Transverse colon (tissue), 4 donors: ENCODE data around the gene CHRM5. TPM values are rescaled to one million over a fixed set of nuclear protein-coding genes. Genes with fewer than 3 reads are reported as not detected.

Source experiments
- DNase-seq: peaks from one replicate; pipeline ENCODE4 v3.0.0-alpha.2; 2019
- H3K27ac ChIP-seq, 4 donors: fragments of 200-600 bp; sonication (generic); 2 replicates each; pipeline ENCODE4 v1.5.1; 2016 to 2018; ENCODE audit warnings: inconsistent platforms in 4 of 4
- H3K27me3 ChIP-seq: fragments of 200-600 bp; sonication (generic); 2 replicates; pipeline ENCODE4 v1.5.1; 2017; ENCODE audit warnings: inconsistent platforms
- H3K36me3 ChIP-seq, 4 donors: fragments of 200-600 bp; sonication (generic); 2 replicates each; pipeline ENCODE4 v1.5.1; 2017 to 2019; ENCODE audit warnings: inconsistent platforms in 4 of 4
- H3K4me1 ChIP-seq, 4 donors: fragments of 200-600 bp; sonication (generic); 2 replicates each; pipeline ENCODE4 v1.5.1; 2017 to 2020; ENCODE audit warnings: inconsistent platforms in 4 of 4
- H3K4me3 ChIP-seq, 4 donors: fragments of 200-600 bp; sonication (generic); 1 replicate in 1 of 4; 2 replicates in 3 of 4; pipeline versions ENCODE4 v1.5.1 to v1.6.1; 2017 to 2019; ENCODE audit warnings: inconsistent platforms in 4 of 4
- H3K9me3 ChIP-seq, 2 donors: fragments of 200-600 bp; sonication (generic); 2 replicates each; pipeline ENCODE4 v1.5.1; 2017 to 2019; ENCODE audit warnings: inconsistent platforms in 2 of 2
- EP300 ChIP-seq: sonication (generic); formaldehyde crosslinking; IDR thresholded peaks from one replicate; pipeline ENCODE4 v1.6.1; 2017; ENCODE audit warnings: antibody characterized with exemption, low read depth
- POLR2A ChIP-seq: fragments of 450-650 bp; IDR thresholded peaks from one replicate; pipeline ENCODE4 v1.6.1; 2016; ENCODE audit warnings: antibody characterized with exemption, mild to moderate bottlenecking, moderate library complexity
- POLR2AphosphoS5 ChIP-seq, 3 donors: sonication (generic); formaldehyde crosslinking; IDR thresholded peaks; one replicate each; pipeline ENCODE4 v1.6.1; 2016; ENCODE audit warnings: antibody characterized with exemption in 3 of 3
- WGBS, 2 donors: methylation state at CpG; one replicate each; pipeline ENCODE4 v1.1.5; 2018; ENCODE audit warnings: low coverage in 1 of 2; 5-methylcytosine and 5-hydroxymethylcytosine counted together
- in situ Hi-C, 4 donors: fragments of 200-750 bp; cut with MboI; loops; one replicate each; pipeline versions ENCODE4 v1.15.0 to v1.15.1; 2017; ENCODE audit warnings: low sequenced_read_pairs in 3 of 4, low pct_ligation_motif_present in 1 of 4, low pct_unique_long_range_greater_than_20kb in 1 of 4
- intact Hi-C: fragments of 100-400 bp; cut with DNase I; formaldehyde crosslinking; loops from one replicate; pipeline ENCODE4 v1.15.1; 2023; ENCODE audit warnings: low total_unique reads
- total RNA-seq, 4 donors: library from RNA; depleted of rRNA; stranded (reverse); fragments of >200 nt; gene quantifications; one replicate each; pipeline ENCODE4 v1.1.0, GENCODE V29; 2016
- TF ChIP-seq, protein P1 (sequence below), 5 experiments: fragments of 200-600 bp in 3 of 5; fragments of 450-650 bp in 2 of 5; sonication (generic) in 3 of 5; IDR thresholded peaks; 1 replicate in 2 of 5; 2 replicates in 3 of 5; pipeline ENCODE4 v1.5.1; 2016 to 2017; ENCODE audit warnings: antibody characterized with exemption in 5 of 5, inconsistent platforms in 3 of 5, mild to moderate bottlenecking in 2 of 5, moderate library complexity in 1 of 5

Gene CHRM5
- total RNA-seq, 4 donors from 2014 or later: not detected

GRCh38 chr15:34025252-34025651 is 57.0 kb downstream of the CHRM5 start:
- WGBS, 2 donors: 83 to 86% methylated on average over 3 of the region's 3 CpGs
- Histone ChIP-seq H3K36me3 (no peaks in the 10 kb centered on the region), H3K9me3 (no peaks in the 10 kb centered on the region), H3K27me3 (no peaks in the 10 kb centered on the region), H3K4me1 (no peaks in the 10 kb centered on the region), H3K4me3 (no peak overlapping the region), H3K27ac (no peak overlapping the region)
- no peak for DNase-seq
- in situ Hi-C loops (no loop called here), intact Hi-C loops (no loop called here)
- TF ChIP-seq, protein P1, sequence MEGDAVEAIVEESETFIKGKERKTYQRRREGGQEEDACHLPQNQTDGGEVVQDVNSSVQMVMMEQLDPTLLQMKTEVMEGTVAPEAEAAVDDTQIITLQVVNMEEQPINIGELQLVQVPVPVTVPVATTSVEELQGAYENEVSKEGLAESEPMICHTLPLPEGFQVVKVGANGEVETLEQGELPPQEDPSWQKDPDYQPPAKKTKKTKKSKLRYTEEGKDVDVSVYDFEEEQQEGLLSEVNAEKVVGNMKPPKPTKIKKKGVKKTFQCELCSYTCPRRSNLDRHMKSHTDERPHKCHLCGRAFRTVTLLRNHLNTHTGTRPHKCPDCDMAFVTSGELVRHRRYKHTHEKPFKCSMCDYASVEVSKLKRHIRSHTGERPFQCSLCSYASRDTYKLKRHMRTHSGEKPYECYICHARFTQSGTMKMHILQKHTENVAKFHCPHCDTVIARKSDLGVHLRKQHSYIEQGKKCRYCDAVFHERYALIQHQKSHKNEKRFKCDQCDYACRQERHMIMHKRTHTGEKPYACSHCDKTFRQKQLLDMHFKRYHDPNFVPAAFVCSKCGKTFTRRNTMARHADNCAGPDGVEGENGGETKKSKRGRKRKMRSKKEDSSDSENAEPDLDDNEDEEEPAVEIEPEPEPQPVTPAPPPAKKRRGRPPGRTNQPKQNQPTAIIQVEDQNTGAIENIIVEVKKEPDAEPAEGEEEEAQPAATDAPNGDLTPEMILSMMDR (IDR thresholded peaks at IDR 0.05): no peak
- TF ChIP-seq POLR2A (no peak), POLR2AphosphoS5 (IDR thresholded peaks at IDR 0.05) (no peak), EP300 (no peak)

DNA sequence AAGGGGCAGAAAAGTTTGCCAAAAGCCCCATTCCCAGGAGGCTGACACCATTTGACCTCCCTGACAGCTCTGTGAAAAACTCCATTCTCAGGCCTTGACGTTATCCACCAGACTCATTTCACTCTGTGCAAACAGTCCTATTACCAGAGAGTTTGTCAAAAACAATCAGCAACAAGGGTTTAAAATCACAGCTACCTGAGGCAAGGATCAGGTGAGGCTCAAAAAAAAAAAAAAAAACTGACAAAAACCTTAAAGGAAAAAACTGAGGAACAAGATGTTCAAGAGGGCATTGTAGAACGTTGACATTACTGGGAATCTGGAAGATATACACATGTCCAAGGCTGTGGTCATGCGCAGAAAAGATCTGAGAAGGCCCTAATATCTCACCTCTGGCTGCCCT is 59.3 kb downstream of the CHRM5 start:
- intact Hi-C loops (no loop called here), in situ Hi-C loops (no loop called here)
- WGBS, 2 donors: 49 to 78% methylated on average over 1 to 3 of the region's 3 CpGs
- DNase-seq: no peak
- no peaks in the 10 kb centered on the region for H3K27me3 ChIP-seq
- H3K9me3 ChIP-seq: no peaks in the 10 kb centered on the region
- TF ChIP-seq POLR2AphosphoS5 (IDR thresholded peaks at IDR 0.05): no peak
- no peak for TF ChIP-seq EP300
- TF ChIP-seq, protein P1 (IDR thresholded peaks at IDR 0.05): no peak
- TF ChIP-seq POLR2A: no peak
- H3K36me3 ChIP-seq: no peaks in the 10 kb centered on the region
- H3K27ac ChIP-seq: no peak overlapping the region
- H3K4me1 ChIP-seq: no peaks in the 10 kb centered on the region
- H3K4me3 ChIP-seq: no peak overlapping the region

DNA sequence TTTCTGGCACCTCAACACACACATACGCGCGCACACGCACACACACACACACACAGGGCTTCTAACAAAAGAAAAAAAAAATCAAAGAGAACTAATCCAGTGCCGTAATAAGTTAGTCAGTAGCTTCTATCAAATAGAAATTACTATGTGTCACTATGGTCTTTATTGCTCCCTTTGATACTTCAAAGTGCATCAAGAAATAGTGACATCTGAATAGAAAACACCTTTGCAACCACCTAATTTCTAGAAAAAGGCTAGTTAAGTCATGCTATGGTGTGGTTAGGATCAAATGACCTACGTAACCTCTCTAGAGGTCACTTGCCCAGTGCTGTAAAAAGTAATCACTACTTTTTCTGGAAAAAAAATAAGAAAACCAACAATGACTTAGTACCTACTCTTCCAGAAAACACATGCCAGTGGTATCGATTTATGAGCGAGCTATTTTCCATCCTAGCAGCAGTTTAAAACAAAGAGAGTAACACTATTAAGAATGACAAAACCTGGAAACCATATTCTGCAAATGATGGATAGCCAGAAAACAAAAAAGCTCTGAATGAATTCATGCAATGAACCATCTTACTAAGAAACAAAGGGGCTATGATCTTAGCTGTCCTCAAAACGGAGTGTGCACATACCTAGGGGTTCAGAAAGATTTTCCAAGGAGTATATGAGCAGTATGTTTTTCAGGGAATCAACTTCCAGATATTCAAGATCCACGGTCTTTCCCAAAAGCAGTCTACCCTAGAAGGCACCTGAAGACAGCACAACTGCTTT is 63.9 kb downstream of the CHRM5 start:
- intact Hi-C loops: no loop called here
- no peak overlapping the region for H3K4me3 ChIP-seq
- in situ Hi-C loops: no loop called here
- no peaks in the 10 kb centered on the region for H3K36me3 ChIP-seq
- peaks cover 0 to 5% (median 0%) of the 10 kb centered on the region in 4 donors for H3K4me1 ChIP-seq
- H3K27me3 ChIP-seq: no peaks in the 10 kb centered on the region
- WGBS, 2 donors: 86% methylated on average over 10 of the region's 10 CpGs
- no peak for DNase-seq
- no peaks in the 10 kb centered on the region for H3K9me3 ChIP-seq
- H3K27ac ChIP-seq: no peak overlapping the region
- TF ChIP-seq POLR2A (no peak), EP300 (no peak), POLR2AphosphoS5 (IDR thresholded peaks at IDR 0.05) (no peak)
- TF ChIP-seq, protein P1 (IDR thresholded peaks at IDR 0.05): no peak

DNA sequence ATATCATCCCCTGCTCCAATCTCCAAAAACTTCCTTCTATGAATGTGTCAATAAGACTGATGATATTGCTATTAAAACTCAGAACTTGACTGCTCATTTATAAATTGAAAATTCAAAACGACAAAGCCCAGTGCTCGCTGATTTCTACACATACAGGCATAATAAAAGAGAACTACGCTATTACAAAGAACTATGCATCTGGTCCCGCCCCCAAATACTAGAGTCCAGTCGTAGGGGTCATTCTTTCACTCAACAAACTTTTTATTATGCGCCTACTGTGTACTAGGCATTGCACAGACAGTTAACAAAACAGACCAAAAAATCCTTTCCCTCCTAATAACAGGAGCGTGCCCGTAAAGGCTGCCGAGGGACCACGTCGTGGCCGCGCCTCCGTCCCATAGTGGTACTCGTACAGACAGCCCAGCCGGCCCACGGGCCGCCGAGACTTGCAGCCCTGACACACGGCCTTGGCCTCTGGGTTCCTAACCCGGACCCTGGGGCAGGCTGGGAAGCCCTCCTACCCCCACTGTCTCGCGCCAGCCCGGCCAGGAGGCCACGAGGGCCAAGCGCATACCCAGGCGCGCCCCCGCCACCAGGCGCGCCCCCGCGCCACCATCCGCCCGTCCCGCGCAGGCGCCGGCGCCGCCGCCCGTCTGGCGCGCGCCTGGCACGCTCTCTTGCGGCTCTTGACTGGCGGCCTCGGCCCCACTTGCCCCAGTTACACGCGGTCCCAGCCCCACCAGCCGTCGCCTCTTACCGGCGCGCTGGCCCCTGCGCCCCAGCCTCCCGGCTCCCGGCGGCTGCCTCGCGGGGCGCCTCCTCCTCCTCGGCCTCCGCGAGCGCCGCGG is 70.0 kb downstream of the CHRM5 start:
- Histone ChIP-seq H3K27ac (peak overlapping the region; percentile 89 to 96 (median 94)), H3K36me3 (no peaks in the 10 kb centered on the region), H3K9me3 (no peaks in the 10 kb centered on the region), H3K27me3 (no peaks in the 10 kb centered on the region), H3K4me3 (peak overlapping the region; percentile 62 to 83 (median 70)), H3K4me1 (peaks cover 12 to 25% (median 13%) of the 10 kb centered on the region in 4 donors)
- in situ Hi-C loops (no loop called here), intact Hi-C loops (no loop called here)
- peak; percentile 81 for DNase-seq
- TF ChIP-seq POLR2AphosphoS5 (IDR thresholded peaks at IDR 0.05): peak in 2 of 3 donors; percentile 57 to 69
- TF ChIP-seq EP300: no peak
- TF ChIP-seq POLR2A: peak; percentile 24
- TF ChIP-seq, protein P1 (IDR thresholded peaks at IDR 0.05): no peak
- 0 to 1% methylated on average over 2 to 45 of the region's 70 CpGs for WGBS, 2 donors
